GM13976 (cell line): Measurements from ENCODE around the gene TSPAN1.

ENCODE experiments used
- DNase-seq: peaks from one replicate; pipeline ENCODE4 v3.0.0; 2012; ENCODE audit warnings: low spot score
- in situ Hi-C: fragments of 300-500 bp; cut with MboI; formaldehyde crosslinking; loops from one replicate; pipeline ENCODE4 v1.12.0; 2022; ENCODE audit warnings: low sequenced_read_pairs, mixed read lengths, inconsistent platforms; ENCODE audit not compliant: unreplicated experiment
- TF ChIP-seq, protein P1 (sequence below): IDR thresholded peaks from 2 replicates; pipeline ENCODE4 v1.5.1; 2012; ENCODE audit warnings: borderline replicate concordance, mild to moderate bottlenecking; ENCODE audit not compliant: insufficient read depth; ENCODE audit errors: extremely low read depth, missing control alignments, control extremely low read depth

Gene TSPAN1

DNA sequence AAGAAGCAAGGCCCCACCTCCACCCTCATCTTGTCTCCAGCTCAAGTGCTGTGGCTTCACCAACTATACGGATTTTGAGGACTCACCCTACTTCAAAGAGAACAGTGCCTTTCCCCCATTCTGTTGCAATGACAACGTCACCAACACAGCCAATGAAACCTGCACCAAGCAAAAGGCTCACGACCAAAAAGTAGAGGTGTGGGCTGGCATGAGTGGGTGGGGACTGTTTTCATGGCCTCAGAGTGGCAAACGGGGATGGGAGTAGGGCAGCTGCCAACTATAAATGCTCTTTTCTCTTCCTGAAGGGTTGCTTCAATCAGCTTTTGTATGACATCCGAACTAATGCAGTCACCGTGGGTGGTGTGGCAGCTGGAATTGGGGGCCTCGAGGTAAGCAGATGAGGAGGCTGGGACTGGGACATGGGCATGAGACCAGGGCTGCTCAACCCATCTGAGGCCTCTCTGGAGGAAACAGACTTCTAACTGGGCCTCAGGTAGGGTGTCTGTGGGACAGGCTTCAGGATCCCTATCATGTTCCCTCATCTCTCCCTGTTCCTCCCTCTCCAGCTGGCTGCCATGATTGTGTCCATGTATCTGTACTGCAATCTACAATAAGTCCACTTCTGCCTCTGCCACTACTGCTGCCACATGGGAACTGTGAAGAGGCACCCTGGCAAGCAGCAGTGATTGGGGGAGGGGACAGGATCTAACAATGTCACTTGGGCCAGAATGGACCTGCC is 10.2 kb downstream of the TSPAN1 start:
- in situ Hi-C loops: no loop called here
- DNase-seq: no peak
- TF ChIP-seq, protein P1, sequence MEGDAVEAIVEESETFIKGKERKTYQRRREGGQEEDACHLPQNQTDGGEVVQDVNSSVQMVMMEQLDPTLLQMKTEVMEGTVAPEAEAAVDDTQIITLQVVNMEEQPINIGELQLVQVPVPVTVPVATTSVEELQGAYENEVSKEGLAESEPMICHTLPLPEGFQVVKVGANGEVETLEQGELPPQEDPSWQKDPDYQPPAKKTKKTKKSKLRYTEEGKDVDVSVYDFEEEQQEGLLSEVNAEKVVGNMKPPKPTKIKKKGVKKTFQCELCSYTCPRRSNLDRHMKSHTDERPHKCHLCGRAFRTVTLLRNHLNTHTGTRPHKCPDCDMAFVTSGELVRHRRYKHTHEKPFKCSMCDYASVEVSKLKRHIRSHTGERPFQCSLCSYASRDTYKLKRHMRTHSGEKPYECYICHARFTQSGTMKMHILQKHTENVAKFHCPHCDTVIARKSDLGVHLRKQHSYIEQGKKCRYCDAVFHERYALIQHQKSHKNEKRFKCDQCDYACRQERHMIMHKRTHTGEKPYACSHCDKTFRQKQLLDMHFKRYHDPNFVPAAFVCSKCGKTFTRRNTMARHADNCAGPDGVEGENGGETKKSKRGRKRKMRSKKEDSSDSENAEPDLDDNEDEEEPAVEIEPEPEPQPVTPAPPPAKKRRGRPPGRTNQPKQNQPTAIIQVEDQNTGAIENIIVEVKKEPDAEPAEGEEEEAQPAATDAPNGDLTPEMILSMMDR: no peak

DNA sequence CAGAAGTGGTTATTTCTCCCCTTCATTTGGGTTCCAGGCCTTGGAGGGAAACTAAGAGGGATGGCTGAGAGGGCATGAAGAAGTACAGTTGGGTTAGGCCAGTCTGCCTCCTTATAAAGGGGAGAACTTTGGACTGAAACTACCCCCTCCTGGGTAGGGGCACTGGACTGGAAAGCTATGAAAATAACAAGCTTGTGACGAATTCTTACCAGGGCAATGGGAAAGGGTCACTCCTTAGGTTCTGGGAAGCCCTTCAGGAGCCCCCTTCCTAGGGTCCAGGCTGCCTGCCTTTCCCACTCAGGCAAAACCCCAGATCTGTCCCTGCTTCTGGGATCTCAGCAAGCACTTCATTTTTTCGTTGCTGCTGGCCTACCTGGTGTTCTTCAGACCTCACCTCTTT is 11.2 kb downstream of the TSPAN1 start:
- in situ Hi-C loops: no loop called here
- TF ChIP-seq, protein P1: no peak
- DNase-seq: no peak

DNA sequence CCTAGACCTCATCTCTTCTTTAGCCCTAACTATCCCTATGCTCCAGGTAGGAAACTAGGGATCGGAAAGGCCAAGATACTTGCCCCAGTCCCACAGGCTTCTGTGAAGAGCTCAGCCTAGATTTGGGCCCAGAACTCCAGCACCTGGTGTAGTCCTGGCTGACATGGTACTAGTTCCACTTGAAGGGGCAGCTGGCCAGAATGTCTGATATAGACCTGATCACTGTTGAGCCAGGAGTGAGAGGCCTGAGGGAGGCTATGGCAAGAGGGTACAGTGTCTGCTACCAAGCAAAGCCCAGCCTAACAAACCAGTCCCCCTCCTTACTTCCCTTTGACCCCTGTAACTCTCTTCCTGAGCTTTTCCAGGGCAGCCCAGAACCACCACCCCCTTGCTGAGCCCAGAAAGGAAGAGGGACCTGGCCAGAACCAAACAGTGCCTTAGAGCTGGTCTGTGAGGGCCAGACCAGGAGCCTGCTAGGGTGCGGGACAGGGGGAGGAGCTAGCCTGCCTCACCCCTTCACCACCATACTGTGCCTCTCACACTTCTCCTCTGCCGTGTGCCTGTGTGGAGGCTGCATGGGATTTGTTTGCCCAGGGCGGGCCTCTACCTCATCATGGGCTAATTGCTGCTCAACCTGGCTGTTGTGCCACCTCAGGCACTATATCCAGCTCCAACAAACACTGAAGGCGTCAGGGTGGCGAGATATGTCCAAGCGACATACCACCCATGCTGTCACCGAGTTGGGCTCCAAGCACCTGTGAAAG is 12.4 kb downstream of the TSPAN1 start:
- no peak for DNase-seq
- TF ChIP-seq, protein P1: no peak
- in situ Hi-C loops: no loop called here

DNA sequence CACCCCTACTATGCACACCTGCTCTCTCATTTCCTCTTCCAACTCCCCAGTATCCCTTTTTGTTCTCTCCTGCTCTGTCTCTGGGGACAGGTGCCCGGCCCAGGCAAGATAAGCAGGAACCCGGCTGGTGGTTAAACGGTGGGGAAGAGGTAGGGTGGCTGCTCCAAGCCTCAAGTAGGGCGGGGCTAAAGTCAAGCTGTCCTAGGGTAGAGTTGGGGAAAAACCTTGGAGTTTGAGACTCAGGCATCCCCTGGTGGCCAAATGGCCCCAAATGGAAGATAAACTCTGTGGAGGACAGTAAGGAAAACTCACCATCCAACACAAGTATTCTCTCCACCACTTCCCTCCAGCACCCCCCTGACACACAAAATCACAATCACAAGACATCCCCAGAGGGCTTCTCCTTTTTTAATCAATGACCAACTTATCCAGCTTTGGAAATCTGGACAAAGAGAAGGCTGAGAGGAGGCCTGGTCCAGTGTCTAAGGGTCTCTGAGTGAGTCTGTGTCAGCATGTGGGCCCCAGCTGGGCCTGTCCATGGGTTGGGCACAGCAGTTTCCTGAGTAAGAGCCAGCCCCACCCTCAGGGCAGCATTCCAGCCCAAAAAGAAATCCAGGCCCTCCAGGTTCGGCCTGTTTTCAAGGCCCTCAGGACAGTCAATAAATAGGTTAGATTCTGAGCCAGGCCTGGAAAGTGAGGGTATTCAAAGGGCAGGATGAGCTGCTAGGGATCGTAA is 13.6 kb downstream of the TSPAN1 start:
- in situ Hi-C loops: no loop called here
- no peak for DNase-seq
- TF ChIP-seq, protein P1: no peak

DNA sequence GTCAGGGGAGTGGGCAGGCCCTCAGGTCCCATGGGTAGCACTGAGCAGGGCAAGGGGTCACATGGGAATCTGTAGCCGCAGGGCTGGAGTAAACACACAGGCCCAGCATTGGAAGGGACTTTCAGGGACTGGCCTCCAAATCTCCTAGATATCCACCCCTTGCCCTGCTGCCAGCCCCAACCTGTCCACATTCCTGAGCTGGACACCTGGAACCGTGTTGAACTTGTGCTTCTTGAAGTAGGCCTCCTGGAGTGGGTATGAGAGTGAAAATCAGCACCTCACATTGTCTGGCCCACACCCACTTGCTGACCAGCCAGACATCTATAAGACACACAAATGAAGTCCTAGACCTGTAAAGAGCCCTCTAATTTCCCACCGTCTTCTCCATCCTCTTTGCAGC is 15.7 kb downstream of the TSPAN1 start:
- DNase-seq: no peak
- TF ChIP-seq, protein P1: no peak
- in situ Hi-C loops: no loop called here

DNA sequence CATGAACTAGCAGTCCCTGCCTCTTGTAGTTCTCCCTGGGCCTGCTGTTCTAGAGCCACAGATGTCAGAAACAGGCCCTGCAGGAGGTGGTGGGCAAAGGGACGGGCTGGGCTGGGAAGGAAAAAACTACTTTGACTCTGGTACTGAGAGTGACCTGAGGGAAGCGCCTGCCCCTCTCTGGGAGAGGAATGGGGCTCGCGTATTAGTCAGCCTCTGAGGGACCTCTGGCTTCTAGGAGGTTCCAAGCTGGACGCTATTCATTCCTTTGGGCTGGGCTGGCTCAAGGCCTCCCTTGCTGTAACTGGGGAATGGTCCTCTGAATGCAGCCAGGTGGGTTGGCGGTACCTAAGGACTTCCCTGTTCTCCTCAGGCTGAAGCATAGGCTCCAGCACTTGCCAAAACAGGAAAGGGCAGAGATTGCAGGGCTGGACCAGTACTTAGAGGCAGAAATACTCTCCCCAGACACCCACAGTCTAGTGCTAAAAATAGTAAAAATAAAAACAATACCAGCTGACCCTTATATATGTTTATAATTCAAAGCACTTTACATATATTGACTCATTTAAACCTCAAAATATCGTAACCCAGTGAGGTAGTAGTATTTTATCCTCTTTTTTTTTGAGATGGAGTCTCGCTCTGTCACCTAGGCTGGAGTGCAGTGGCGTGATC is 16.3 kb downstream of the TSPAN1 start:
- in situ Hi-C loops: no loop called here
- no peak for DNase-seq
- TF ChIP-seq, protein P1: no peak
